Sigmoid colon (tissue), 7 donors: ENCODE results near the gene ORMDL3. TPM values are rescaled to one million over a fixed set of nuclear protein-coding genes. Genes with fewer than 3 reads are reported as not detected.
A peak's percentile ranks its signal among the peaks of the same experiment; 100 is the strongest.

Source experiments
- DNase-seq: peaks from one replicate; pipeline ENCODE4 v3.0.0-alpha.2; 2019
- H3K27ac ChIP-seq, 4 donors: fragments of 200-600 bp; sonication (generic); one replicate each; pipeline ENCODE4 v1.5.1; 2016 to 2019; ENCODE audit warnings: mild to moderate bottlenecking in 1 of 4
- H3K27me3 ChIP-seq, 3 donors: fragments of 200-600 bp; sonication (generic); one replicate each; pipeline ENCODE4 v1.5.1; 2019; ENCODE audit warnings: mild to moderate bottlenecking in 1 of 3
- H3K36me3 ChIP-seq, 4 donors: fragments of 200-600 bp; sonication (generic); one replicate each; pipeline ENCODE4 v1.5.1; 2016 to 2019
- H3K4me1 ChIP-seq, 4 donors: fragments of 200-600 bp; sonication (generic); one replicate each; pipeline ENCODE4 v1.5.1; 2017 to 2019
- H3K4me3 ChIP-seq, 4 donors: fragments of 200-600 bp; sonication (generic); one replicate each; pipeline ENCODE4 v1.5.1; 2017 to 2019; ENCODE audit warnings: mild to moderate bottlenecking in 2 of 4, moderate library complexity in 1 of 4
- H3K9me3 ChIP-seq, 4 donors: fragments of 200-600 bp in 3 of 4; sonication (generic) in 3 of 4; one replicate each; pipeline versions ENCODE4 v1.5.1 to v1.6.1; 2013 to 2019
- EP300 ChIP-seq, 4 donors: sonication (generic); formaldehyde crosslinking; IDR thresholded peaks; one replicate each; pipeline ENCODE4 v1.6.1; 2017; ENCODE audit warnings: antibody characterized with exemption in 4 of 4
- POLR2A ChIP-seq, 2 donors: fragments of 450-650 bp; IDR thresholded peaks; one replicate each; pipeline ENCODE4 v1.6.1; 2016; ENCODE audit warnings: antibody characterized with exemption in 2 of 2, mild to moderate bottlenecking in 2 of 2, moderate library complexity in 2 of 2
- POLR2AphosphoS5 ChIP-seq, 4 donors: sonication (generic); formaldehyde crosslinking; IDR thresholded peaks; one replicate each; pipeline ENCODE4 v1.6.1; 2017; ENCODE audit warnings: antibody characterized with exemption in 4 of 4
- WGBS, 2 donors: extraction: QIAGEN DNeasy Blood & Tissue Kit; methylation state at CpG; one replicate each; pipeline ENCODE4 v1.1.7; 2013; 5-methylcytosine and 5-hydroxymethylcytosine counted together
- intact Hi-C: fragments of 100-400 bp; cut with DNase I; formaldehyde crosslinking; loops from one replicate; pipeline ENCODE4 v1.15.1; 2023
- polyA plus RNA-seq, 3 donors: library from polyadenylated mRNA; stranded (reverse); fragments of 200-250 nt; gene quantifications; one replicate each; pipeline ENCODE4 v1.2.3, GENCODE V29; 2013
- total RNA-seq, 4 donors: library from RNA; depleted of rRNA; stranded (reverse); fragments of >200 nt; gene quantifications; one replicate each; pipeline ENCODE4 v1.1.0, GENCODE V29; 2016
- TF ChIP-seq, protein P1 (sequence below), 4 experiments: fragments of 450-650 bp in 3 of 4; fragments of 200-600 bp in 1 of 4; IDR thresholded peaks; one replicate each; pipeline ENCODE4 v1.5.1; 2016 to 2019; ENCODE audit warnings: antibody characterized with exemption in 4 of 4, mild to moderate bottlenecking in 3 of 4, moderate library complexity in 2 of 4
- donor health status: healthy with polysubstance abuse.
- donor health status: Bipolar disorder and iron deficiency.
- donor health status: healthy.

Gene ORMDL3
- total and polyA plus RNA-seq, 7 donors = 39.0 to 72.9 (median 50.8) TPM

GRCh38 chr17:39946551-39947330 lies 19.3 kb upstream of the ORMDL3 start:
- intact Hi-C loops = no loop called here
- Histone ChIP-seq H3K4me3 (no peak overlapping the region), H3K27ac (no peak overlapping the region), H3K36me3 (no peaks in the 10 kb centered on the region), H3K27me3 (no peaks in the 10 kb centered on the region), H3K4me1 (no peaks in the 10 kb centered on the region), H3K9me3 (no peaks in the 10 kb centered on the region)
- no peak for DNase-seq
- TF ChIP-seq, protein P1, sequence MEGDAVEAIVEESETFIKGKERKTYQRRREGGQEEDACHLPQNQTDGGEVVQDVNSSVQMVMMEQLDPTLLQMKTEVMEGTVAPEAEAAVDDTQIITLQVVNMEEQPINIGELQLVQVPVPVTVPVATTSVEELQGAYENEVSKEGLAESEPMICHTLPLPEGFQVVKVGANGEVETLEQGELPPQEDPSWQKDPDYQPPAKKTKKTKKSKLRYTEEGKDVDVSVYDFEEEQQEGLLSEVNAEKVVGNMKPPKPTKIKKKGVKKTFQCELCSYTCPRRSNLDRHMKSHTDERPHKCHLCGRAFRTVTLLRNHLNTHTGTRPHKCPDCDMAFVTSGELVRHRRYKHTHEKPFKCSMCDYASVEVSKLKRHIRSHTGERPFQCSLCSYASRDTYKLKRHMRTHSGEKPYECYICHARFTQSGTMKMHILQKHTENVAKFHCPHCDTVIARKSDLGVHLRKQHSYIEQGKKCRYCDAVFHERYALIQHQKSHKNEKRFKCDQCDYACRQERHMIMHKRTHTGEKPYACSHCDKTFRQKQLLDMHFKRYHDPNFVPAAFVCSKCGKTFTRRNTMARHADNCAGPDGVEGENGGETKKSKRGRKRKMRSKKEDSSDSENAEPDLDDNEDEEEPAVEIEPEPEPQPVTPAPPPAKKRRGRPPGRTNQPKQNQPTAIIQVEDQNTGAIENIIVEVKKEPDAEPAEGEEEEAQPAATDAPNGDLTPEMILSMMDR (IDR thresholded peaks at IDR 0.05) = no peak
- TF ChIP-seq EP300 (IDR thresholded peaks at IDR 0.05) = no peak
- TF ChIP-seq POLR2AphosphoS5 (IDR thresholded peaks at IDR 0.05) = no peak
- TF ChIP-seq POLR2A (IDR thresholded peaks at IDR 0.05) = no peak
- WGBS, 2 donors = 87 to 89% methylated on average over 15 of the region's 15 CpGs

DNA sequence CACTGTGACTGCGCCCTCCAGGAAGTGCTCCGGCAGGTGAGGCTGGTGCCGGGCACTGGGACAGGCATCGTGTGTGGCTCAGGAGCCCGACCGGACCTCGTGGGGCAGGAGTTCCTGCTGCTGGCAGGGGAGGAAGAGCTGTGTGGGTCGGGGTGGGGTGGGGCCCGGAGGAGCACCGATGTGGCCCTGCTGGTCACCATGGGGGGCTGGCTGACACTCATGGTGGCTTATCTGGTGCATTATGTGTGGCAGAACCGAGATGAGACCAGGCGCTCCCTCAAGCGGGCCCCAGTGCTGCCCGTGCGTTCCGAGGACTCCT lies 17.0 kb upstream of the ORMDL3 start:
- no peak for DNase-seq
- Histone ChIP-seq H3K9me3 (no peaks in the 10 kb centered on the region), H3K27me3 (no peaks in the 10 kb centered on the region), H3K36me3 (no peaks in the 10 kb centered on the region), H3K4me3 (no peak overlapping the region), H3K4me1 (peaks cover 0 to 11% (median 10%) of the 10 kb centered on the region in 4 donors), H3K27ac (no peak overlapping the region)
- WGBS, 2 donors = 79 to 86% methylated on average over 16 of the region's 16 CpGs
- intact Hi-C loops = no loop called here
- TF ChIP-seq POLR2AphosphoS5 (IDR thresholded peaks at IDR 0.05) = no peak
- TF ChIP-seq POLR2A (IDR thresholded peaks at IDR 0.05) = no peak
- TF ChIP-seq, protein P1 (IDR thresholded peaks at IDR 0.05) = no peak
- TF ChIP-seq EP300 (IDR thresholded peaks at IDR 0.05) = no peak

DNA sequence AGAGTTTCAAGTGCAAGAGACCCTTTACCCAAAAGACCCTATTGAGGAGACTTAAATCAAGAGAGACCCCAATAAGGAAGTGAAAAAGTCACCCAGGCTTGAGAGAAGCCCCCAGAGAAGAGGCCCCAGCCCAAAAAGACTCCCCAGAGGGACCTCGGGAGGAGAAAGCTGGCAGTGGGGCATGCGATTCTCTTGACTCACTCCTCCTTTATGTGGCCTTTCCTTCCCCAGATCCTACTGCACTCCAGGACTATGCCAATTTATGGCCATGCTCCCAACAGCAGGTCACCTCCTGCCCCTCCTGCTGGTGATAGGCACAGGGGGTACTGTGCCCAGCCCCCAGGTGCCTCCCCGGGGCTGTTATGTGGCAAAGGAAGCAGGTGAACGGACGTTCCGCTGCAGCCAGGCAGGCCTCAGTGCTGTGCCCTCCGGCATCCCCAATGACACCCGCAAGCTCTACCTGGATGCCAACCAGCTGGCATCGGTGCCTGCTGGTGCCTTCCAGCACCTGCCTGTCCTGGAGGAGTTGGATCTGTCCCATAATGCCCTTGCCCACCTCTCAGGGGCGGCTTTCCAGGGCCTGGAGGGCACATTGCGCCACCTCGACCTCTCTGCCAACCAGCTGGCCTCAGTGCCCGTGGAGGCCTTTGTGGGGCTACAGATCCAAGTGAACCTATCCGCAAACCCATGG lies 16.4 kb upstream of the ORMDL3 start:
- no peaks in the 10 kb centered on the region for H3K27me3 ChIP-seq
- 87 to 90% methylated on average over 14 of the region's 14 CpGs for WGBS, 2 donors
- TF ChIP-seq POLR2A (IDR thresholded peaks at IDR 0.05) = no peak
- TF ChIP-seq, protein P1 (IDR thresholded peaks at IDR 0.05) = no peak
- no peak for TF ChIP-seq POLR2AphosphoS5 (IDR thresholded peaks at IDR 0.05)
- no peak for TF ChIP-seq EP300 (IDR thresholded peaks at IDR 0.05)
- H3K27ac ChIP-seq = no peak overlapping the region
- no peak for DNase-seq
- H3K9me3 ChIP-seq = no peaks in the 10 kb centered on the region
- H3K4me1 ChIP-seq = peaks cover 0 to 16% (median 12%) of the 10 kb centered on the region in 4 donors
- intact Hi-C loops = no loop called here
- no peaks in the 10 kb centered on the region for H3K36me3 ChIP-seq
- H3K4me3 ChIP-seq = no peak overlapping the region

- Histone ChIP-seq H3K36me3 (no peaks in the 10 kb centered on the region), H3K9me3 (no peaks in the 10 kb centered on the region), H3K27me3 (no peaks in the 10 kb centered on the region), H3K27ac (peak overlapping the region in 2 of 4 donors; percentile 45 to 81), H3K4me3 (no peak overlapping the region), H3K4me1 (peaks cover 0 to 16% (median 12%) of the 10 kb centered on the region in 4 donors)
- intact Hi-C loops = no loop called here
- TF ChIP-seq POLR2AphosphoS5 (IDR thresholded peaks at IDR 0.05) (peak in 3 of 4 donors; percentile 12 to 58 (median 39)), EP300 (IDR thresholded peaks at IDR 0.05) (no peak)
- WGBS, 2 donors = 48 to 73% methylated on average over 6 of the region's 6 CpGs
- DNase-seq = no peak
Measured at GRCh38 chr17:39939588-39940419, 12.4 kb upstream of the ORMDL3 start.

- 89 to 92% methylated on average over 3 of the region's 3 CpGs for WGBS, 2 donors
Measured at GRCh38 chr17:39939106-39939505, 11.7 kb upstream of the ORMDL3 start.

More at GRCh38 chr17:39939106-39939505, 11.7 kb upstream of the ORMDL3 start:
- H3K27me3 ChIP-seq = no peaks in the 10 kb centered on the region
- H3K4me1 ChIP-seq = peaks cover 0 to 16% (median 12%) of the 10 kb centered on the region in 4 donors
- no peak overlapping the region for H3K4me3 ChIP-seq
- no peak for DNase-seq
- H3K36me3 ChIP-seq = no peaks in the 10 kb centered on the region
- intact Hi-C loops = no loop called here
- peak overlapping the region in 1 of 4 donors; percentile 81 for H3K27ac ChIP-seq
- TF ChIP-seq, protein P1 (IDR thresholded peaks at IDR 0.05) = no peak
- TF ChIP-seq POLR2A (IDR thresholded peaks at IDR 0.05) (no peak), POLR2AphosphoS5 (IDR thresholded peaks at IDR 0.05) (no peak), EP300 (IDR thresholded peaks at IDR 0.05) (no peak)
- no peaks in the 10 kb centered on the region for H3K9me3 ChIP-seq
